CMK (cell line): Measurements from ENCODE around the gene RBM15.
A peak's percentile ranks its signal among the peaks of the same experiment; 100 is the strongest.

ENCODE experiments used
- DNase-seq: peaks from one replicate; pipeline ENCODE4 v3.0.0-alpha.2; 2010; ENCODE audit warnings: low read depth

The RBM15 gene

GRCh38 chr1:110338886-110339406, at the start of gene RBM15:
Gene RBM15, plus strand, starts transcription at chr1:110339377. Its CDS starts 29 bp downstream, at chr1:110339406.
- DNase-seq = peak; percentile 100

- DNase-seq = no peak
Observed at GRCh38 chr1:110291241-110292030, 47.7 kb upstream of the RBM15 start.

- DNase-seq = no peak
Observed at GRCh38 chr1:110292031-110292741, 47.0 kb upstream of the RBM15 start.

GRCh38 chr1:110293601-110294104, 45.5 kb upstream of the RBM15 start:
- DNase-seq = no peak

GRCh38 chr1:110294308-110294707, 44.9 kb upstream of the RBM15 start:
- DNase-seq = no peak

GRCh38 chr1:110298991-110299390, 40.2 kb upstream of the RBM15 start:
- DNase-seq = no peak

- DNase-seq = no peak
Observed at GRCh38 chr1:110300412-110301085, 38.6 kb upstream of the RBM15 start.

- DNase-seq = no peak
Observed at GRCh38 chr1:110302836-110303235, 36.3 kb upstream of the RBM15 start.

- DNase-seq = no peak
Observed at GRCh38 chr1:110305900-110306420, 33.2 kb upstream of the RBM15 start.

GRCh38 chr1:110307239-110307974, 31.8 kb upstream of the RBM15 start:
- DNase-seq = no peak

GRCh38 chr1:110308247-110308646, 30.9 kb upstream of the RBM15 start:
- no peak for DNase-seq

- no peak for DNase-seq
Observed at GRCh38 chr1:110309139-110309538, 30.0 kb upstream of the RBM15 start.

GRCh38 chr1:110309767-110310166, 29.4 kb upstream of the RBM15 start:
- DNase-seq = no peak

GRCh38 chr1:110310300-110310699, 28.9 kb upstream of the RBM15 start:
- DNase-seq = no peak

GRCh38 chr1:110312188-110313121, 26.7 kb upstream of the RBM15 start:
- DNase-seq = peak; percentile 39

GRCh38 chr1:110316735-110317134, 22.4 kb upstream of the RBM15 start:
- DNase-seq = no peak

- no peak for DNase-seq
Observed at GRCh38 chr1:110318046-110318445, 21.1 kb upstream of the RBM15 start.

GRCh38 chr1:110319332-110320167, 19.6 kb upstream of the RBM15 start:
- no peak for DNase-seq

- no peak for DNase-seq
Observed at GRCh38 chr1:110320168-110320518, 19.0 kb upstream of the RBM15 start.

GRCh38 chr1:110321045-110321444, 18.1 kb upstream of the RBM15 start:
- DNase-seq = no peak
